SIG-M5 (cell line): Measurements from ENCODE around the gene FCSK.

Source experiments
- DNase-seq: peaks from one replicate; lab custom pipeline; 2025; lab: John Stamatoyannopoulos, UW

FCSK gene

GRCh38 chr16:70455910-70456309 is 1.5 kb downstream of the FCSK start:
- no peak for DNase-seq

GRCh38 chr16:70457446-70458166 is 3.2 kb downstream of the FCSK start:
- no peak for DNase-seq

GRCh38 chr16:70460737-70461261 is 6.4 kb downstream of the FCSK start:
- DNase-seq: no peak

DNA sequence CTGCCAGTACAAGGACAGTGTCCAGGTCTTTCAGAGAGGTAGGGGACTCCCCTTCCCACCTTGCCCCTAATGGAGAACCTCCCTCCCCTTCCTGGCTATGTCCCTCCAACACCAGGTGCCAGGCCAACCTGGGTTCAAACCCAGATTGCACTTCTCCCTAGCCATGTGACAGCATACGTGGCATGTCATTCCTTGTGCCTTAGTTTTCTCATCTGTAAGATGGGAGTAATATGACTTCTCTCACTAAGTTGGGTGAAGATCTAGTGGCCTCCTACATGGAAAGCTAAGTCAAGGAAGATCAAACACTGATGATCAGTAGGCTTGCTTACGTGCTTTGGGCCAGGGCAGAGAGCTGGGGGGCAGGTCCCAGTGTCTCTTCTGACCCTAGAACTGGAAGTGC is 8.8 kb downstream of the FCSK start:
- no peak for DNase-seq

- no peak for DNase-seq
Observed at GRCh38 chr16:70465999-70466804, 11.8 kb downstream of the FCSK start.

DNA sequence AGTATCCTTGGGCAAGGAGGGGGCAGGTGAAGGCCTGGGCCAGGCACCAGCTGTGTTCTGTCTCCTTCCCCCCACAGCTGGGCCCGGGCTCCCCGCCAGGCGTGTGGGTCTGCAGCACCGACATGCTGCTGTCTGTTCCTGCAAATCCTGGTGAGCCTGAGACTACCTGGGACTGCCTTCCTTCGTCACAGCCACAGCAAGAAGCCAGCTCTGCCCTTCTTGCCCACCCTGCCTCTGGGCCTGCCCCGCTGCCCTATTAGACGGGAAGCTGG is 12.3 kb downstream of the FCSK start:
- no peak for DNase-seq

DNA sequence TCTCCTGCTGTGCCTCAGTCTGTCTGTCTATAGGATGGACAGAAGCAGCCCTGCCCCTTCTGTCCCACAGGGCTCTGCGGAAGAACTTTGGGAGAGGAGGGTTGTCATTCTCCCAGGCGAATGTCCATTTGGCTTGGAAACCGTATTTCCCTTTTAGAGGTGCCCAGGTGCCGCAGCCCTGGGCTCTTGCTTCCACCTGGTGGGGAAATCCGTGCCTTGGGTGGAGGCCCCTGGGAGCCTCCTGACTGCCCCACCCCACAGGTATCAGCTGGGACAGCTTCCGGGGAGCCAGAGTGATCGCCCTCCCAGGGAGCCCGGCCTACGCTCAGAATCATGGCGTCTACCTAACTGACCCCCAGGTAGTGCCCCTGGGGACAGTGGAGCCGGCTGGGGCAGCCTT is 12.7 kb downstream of the FCSK start:
- no peak for DNase-seq

- no peak for DNase-seq
Observed at GRCh38 chr16:70467608-70468007, 13.2 kb downstream of the FCSK start.

DNA sequence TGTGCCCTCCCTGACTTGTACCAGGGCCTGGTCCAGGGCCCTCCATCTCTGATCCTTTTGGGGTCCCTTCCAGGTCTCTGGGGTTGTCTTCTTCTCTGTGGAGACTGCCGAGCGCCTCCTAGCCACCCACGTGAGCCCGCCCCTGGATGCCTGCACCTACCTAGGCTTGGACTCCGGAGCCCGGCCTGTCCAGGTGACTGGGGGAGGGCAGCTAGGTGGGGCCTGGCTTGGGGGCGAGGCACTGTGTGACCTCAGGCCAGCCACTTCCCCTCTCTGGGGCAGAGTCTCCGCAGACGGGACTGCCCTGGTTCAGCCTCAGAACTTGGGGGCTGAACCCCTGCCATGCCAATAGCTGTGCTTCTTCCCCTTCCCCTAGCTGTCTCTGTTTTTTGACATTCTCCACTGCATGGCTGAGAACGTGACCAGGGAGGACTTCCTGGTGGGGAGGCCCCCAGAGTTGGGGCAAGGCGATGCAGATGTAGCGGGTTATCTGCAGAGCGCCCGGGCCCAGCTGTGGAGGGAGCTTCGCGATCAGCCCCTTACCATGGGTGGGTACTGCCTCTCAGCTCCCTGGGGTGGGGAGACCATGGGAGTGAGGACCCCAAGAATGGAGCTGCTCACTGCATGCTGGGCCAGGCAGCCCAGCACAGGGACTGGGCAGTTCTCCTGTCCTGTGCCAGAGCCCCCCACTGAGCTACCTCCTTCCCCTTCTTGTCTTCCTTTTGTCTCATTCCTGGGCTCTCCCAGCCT is 14.6 kb downstream of the FCSK start:
- no peak for DNase-seq

- DNase-seq: no peak
Observed at GRCh38 chr16:70470141-70470926, 15.9 kb downstream of the FCSK start.

GRCh38 chr16:70470927-70471341 is 16.5 kb downstream of the FCSK start:
- DNase-seq: no peak

DNA sequence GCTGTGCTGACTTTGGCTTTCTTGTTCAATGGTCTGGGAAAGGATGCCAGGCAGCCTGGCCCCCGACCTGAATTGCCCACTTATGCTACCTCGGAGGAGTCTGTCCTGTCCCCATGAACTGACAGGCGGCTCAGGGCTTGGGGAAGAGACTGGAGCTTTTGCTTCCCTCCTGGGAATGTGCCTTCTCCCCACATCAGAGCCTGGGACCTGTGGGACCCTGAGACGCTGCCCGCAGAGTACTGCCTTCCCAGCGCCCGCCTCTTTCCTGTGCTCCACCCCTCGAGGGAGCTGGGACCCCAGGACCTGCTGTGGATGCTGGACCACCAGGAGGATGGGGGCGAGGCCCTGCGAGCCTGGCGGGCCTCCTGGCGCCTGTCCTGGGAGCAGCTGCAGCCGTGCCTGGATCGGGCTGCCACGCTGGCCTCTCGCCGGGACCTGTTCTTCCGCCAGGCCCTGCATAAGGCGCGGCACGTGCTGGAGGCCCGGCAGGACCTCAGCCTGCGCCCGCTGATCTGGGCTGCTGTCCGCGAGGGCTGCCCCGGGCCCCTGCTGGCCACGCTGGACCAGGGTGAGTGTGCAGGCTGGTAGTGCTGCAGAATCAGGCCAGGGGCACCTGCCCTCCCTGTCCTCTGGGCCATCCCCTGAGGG is 18.5 kb downstream of the FCSK start:
- DNase-seq: no peak

GRCh38 chr16:70473446-70474319 is 19.3 kb downstream of the FCSK start:
- DNase-seq: no peak

DNA sequence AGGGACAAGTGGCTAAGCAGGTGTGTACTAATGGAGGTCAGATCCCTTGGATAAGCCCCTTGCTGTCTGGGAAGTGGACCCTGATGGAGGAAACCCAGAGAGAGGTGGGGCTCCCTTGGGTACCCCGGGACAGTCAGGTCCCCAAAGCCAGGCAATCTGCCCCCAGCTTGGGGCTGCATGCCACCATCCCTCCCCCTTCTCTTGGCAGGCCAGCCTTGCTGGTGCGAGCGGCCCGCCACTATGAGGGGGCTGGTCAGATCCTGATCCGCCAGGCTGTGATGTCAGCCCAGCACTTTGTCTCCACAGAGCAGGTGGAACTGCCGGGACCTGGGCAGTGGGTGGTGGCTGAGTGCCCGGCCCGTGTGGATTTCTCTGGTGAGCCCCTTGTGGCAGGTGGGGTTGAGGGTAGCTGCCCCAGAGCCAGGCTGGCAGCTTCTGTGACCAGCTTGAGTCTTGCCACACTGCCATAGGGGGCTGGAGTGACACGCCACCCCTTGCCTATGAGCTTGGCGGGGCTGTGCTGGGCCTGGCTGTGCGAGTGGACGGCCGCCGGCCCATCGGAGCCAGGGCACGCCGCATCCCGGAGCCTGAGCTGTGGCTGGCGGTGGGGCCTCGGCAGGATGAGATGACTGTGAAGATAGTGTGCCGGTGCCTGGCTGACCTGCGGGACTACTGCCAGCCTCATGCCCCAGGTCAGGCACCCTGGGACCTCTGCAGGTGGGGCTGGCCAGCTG is 20.1 kb downstream of the FCSK start:
- DNase-seq: no peak

- no peak for DNase-seq
Observed at GRCh38 chr16:70475054-70475871, 20.9 kb downstream of the FCSK start.

GRCh38 chr16:70476272-70477020 is 22.1 kb downstream of the FCSK start:
- DNase-seq: peak; percentile 59

- DNase-seq: no peak
Observed at GRCh38 chr16:70478169-70478568, 23.8 kb downstream of the FCSK start.

GRCh38 chr16:70478912-70479341 is 24.5 kb downstream of the FCSK start:
- DNase-seq: no peak
